ENCODE measurements around the gene LTC4S. TPM values are rescaled to one million over a fixed set of nuclear protein-coding genes. Genes with fewer than 3 reads are reported as not detected.

Gene LTC4S
- total RNA-seq, 1 experiment from 2014 or later, result 3.7 TPM

- Histone ChIP-seq H2BK15ac (ENCODE audit: low read depth, low read length) (no peak overlapping the region), H3K4me1 (ENCODE audit: insufficient read depth, low read length) (no peaks in the 10 kb centered on the region), H3K23me2 (ENCODE audit: insufficient read length, low read depth, low read length, poor library complexity, severe bottlenecking) (no peaks in the 10 kb centered on the region), H3T11ph (ENCODE audit: low read length) (no peak overlapping the region), H2AFZ (ENCODE audit: low read length) (no peak overlapping the region), H3K27me3 (ENCODE audit: insufficient read depth, low read length) (no peaks in the 10 kb centered on the region), H4K91ac (ENCODE audit: insufficient read length, low read depth, low read length) (no peak overlapping the region), H2BK5ac (ENCODE audit: insufficient read length, low read length) (no peak overlapping the region), H3K4ac (ENCODE audit: low read depth, low read length) (no peak overlapping the region), H3K79me2 (ENCODE audit: insufficient read depth, low read length) (no peaks in the 10 kb centered on the region), H2AK5ac (ENCODE audit: insufficient read length, low read length) (no peak overlapping the region), H4K8ac (replicated peaks; ENCODE audit: insufficient read length, low read depth, low read length) (no peak overlapping the region), H3K18ac (ENCODE audit: insufficient read length, low read depth, low read length) (no peak overlapping the region), H3K9me3 (ENCODE audit: control insufficient read depth, low read depth, low read length) (no peaks in the 10 kb centered on the region), H3K27ac (ENCODE audit: insufficient read length, low read depth, low read length) (no peak overlapping the region), H3K9ac (ENCODE audit: extremely low read depth, insufficient read length, low read length) (no peak overlapping the region), H3K23ac (ENCODE audit: insufficient read length, low read depth, low read length) (no peak overlapping the region), H3K79me1 (ENCODE audit: insufficient read depth, low read depth, low read length, poor library complexity, severe bottlenecking) (no peaks in the 10 kb centered on the region), H3K56ac (ENCODE audit: insufficient read length, low read depth, low read length) (no peak overlapping the region), H3K14ac (ENCODE audit: insufficient read depth, low read length) (no peak overlapping the region), H4K20me1 (ENCODE audit: control insufficient read depth, insufficient read depth, insufficient read length) (no peaks in the 10 kb centered on the region), H3K4me2 (ENCODE audit: insufficient read depth, insufficient read length, low read length) (no peak overlapping the region), H2BK120ac (ENCODE audit: low read depth, low read length, poor library complexity, severe bottlenecking) (no peak overlapping the region), H2BK12ac (ENCODE audit: insufficient read length, low read depth, low read length) (no peak overlapping the region), H4K5ac (ENCODE audit: insufficient read length, low read depth, low read length) (no peak overlapping the region), H2BK20ac (ENCODE audit: low read depth, low read length, poor library complexity, severe bottlenecking) (no peak overlapping the region)
- Mint-ChIP-seq H3K4me1 (no peaks in the 10 kb centered on the region), H3K9me3 (no peaks in the 10 kb centered on the region), H3K36me3 (ENCODE audit: insufficient read depth in 1 of 3, low read depth in 3 of 3) (peaks cover 16 to 31% (median 19%) of the 10 kb centered on the region in 3 experiments), H3K27ac (peak overlapping the region in 2 of 3 experiments; percentile 36 to 90; a peak in 2 of 7 replicates), H3K4me3 (no peak overlapping the region), H3K27me3 (ENCODE audit: low read depth) (peaks cover 10% of the 10 kb centered on the region)
- no CpG with 5 or more reads among the region's 4 CpGs for WGBS (ENCODE audit: extremely low coverage, insufficient read length, low lambda C conversion rate)
- no peak for DNase-seq
- no peak for TF ChIP-seq CTCF (conservative IDR thresholded peaks at IDR 0.05)
These were observed 11.9 kb upstream of the LTC4S start for GRCh38 chr5:179781846-179782245.

Data from H9 (cell line).